Liver (tissue), 9 donors: ENCODE measurements around the gene ELAC2. TPM values are rescaled to one million over a fixed set of nuclear protein-coding genes. Genes with fewer than 3 reads are reported as not detected.

Experiments used
- DNase-seq: peaks from one replicate; pipeline ENCODE4 v3.0.0-alpha.2; 2017; ENCODE audit warnings: low spot score
- H3K27ac ChIP-seq, 2 donors: one replicate each; pipeline ENCODE4 v1.7.0; 2013; ENCODE audit warnings: inconsistent platforms in 2 of 2, low read length in 2 of 2, control low read depth in 1 of 2, low read depth in 1 of 2, mild to moderate bottlenecking in 1 of 2
- H3K27me3 ChIP-seq, 4 donors: one replicate each; pipeline versions ENCODE4 v1.6.1 to v1.7.0; 2013; ENCODE audit warnings: low read length in 3 of 4, inconsistent platforms in 1 of 4, mild to moderate bottlenecking in 1 of 4, moderate library complexity in 1 of 4; ENCODE audit not compliant: control insufficient read depth in 4 of 4, insufficient read depth in 4 of 4
- H3K36me3 ChIP-seq, 4 donors: one replicate each; pipeline versions ENCODE4 v1.6.1 to v1.7.0; 2013; ENCODE audit warnings: low read length in 3 of 4, mild to moderate bottlenecking in 3 of 4, low read depth in 1 of 4, moderate library complexity in 1 of 4; ENCODE audit not compliant: control insufficient read depth in 4 of 4, insufficient read depth in 3 of 4
- H3K4me1 ChIP-seq, 4 donors: one replicate each; pipeline versions ENCODE4 v1.6.1 to v1.7.0; 2013; ENCODE audit warnings: low read length in 3 of 4, mild to moderate bottlenecking in 3 of 4, moderate library complexity in 1 of 4; ENCODE audit not compliant: control insufficient read depth in 4 of 4, insufficient read depth in 4 of 4
- H3K4me3 ChIP-seq, 3 donors: one replicate each; pipeline versions ENCODE4 v1.6.1 to v1.7.0; 2013; ENCODE audit warnings: low read length in 3 of 3, control low read depth in 1 of 3, low read depth in 1 of 3, mild to moderate bottlenecking in 1 of 3
- H3K9ac ChIP-seq, 2 donors: one replicate each; pipeline ENCODE4 v1.7.0; 2013; ENCODE audit warnings: low read length in 2 of 2, mild to moderate bottlenecking in 2 of 2, moderate library complexity in 2 of 2, control low read depth in 1 of 2, low read depth in 1 of 2
- H3K9me3 ChIP-seq, 4 donors: one replicate each; pipeline versions ENCODE4 v1.6.1 to v1.7.0; 2013; ENCODE audit warnings: low read length in 3 of 4; ENCODE audit not compliant: control insufficient read depth in 4 of 4
- EGR1 ChIP-seq, 2 donors: IDR thresholded peaks; 2 replicates each; pipeline ENCODE4 v1.6.1; 2016 to 2018; ENCODE audit warnings: antibody characterized with exemption in 2 of 2, low read depth in 2 of 2
- FOXA1 ChIP-seq: IDR thresholded peaks from 2 replicates; pipeline ENCODE4 v1.6.1; 2016; ENCODE audit warnings: antibody characterized with exemption
- FOXA2 ChIP-seq: IDR thresholded peaks from 2 replicates; pipeline ENCODE4 v1.6.1; 2016; ENCODE audit warnings: antibody characterized with exemption
- GABPA ChIP-seq, 2 donors: IDR thresholded peaks in 1 of 2; conservative IDR thresholded peaks in 1 of 2; 2 replicates each; pipeline ENCODE4 v1.6.1; 2016; ENCODE audit warnings: antibody characterized with exemption in 2 of 2, mild to moderate bottlenecking in 1 of 2, moderate library complexity in 1 of 2
- HNF4A ChIP-seq, 2 donors: conservative IDR thresholded peaks; 2 replicates each; pipeline ENCODE4 v1.6.1; 2016; ENCODE audit warnings: antibody characterized with exemption in 2 of 2, mild to moderate bottlenecking in 2 of 2
- HNF4G ChIP-seq: IDR thresholded peaks from 2 replicates; pipeline ENCODE4 v1.6.1; 2016; ENCODE audit warnings: antibody characterized with exemption
- JUND ChIP-seq, 2 donors: IDR thresholded peaks; 2 replicates each; pipeline ENCODE4 v1.6.1; 2016; ENCODE audit warnings: antibody characterized with exemption in 2 of 2
- NR2F2 ChIP-seq: IDR thresholded peaks from 2 replicates; pipeline ENCODE4 v1.6.1; 2016; ENCODE audit warnings: antibody characterized with exemption
- RXRA ChIP-seq, 2 donors: IDR thresholded peaks; 2 replicates each; pipeline ENCODE4 v1.6.1; 2017 to 2018; ENCODE audit warnings: antibody characterized with exemption in 2 of 2, mild to moderate bottlenecking in 1 of 2
- SP1 ChIP-seq: IDR thresholded peaks from 2 replicates; pipeline ENCODE4 v1.6.1; 2018; ENCODE audit warnings: antibody characterized with exemption, mild to moderate bottlenecking
- TAF1 ChIP-seq: conservative IDR thresholded peaks from 2 replicates; pipeline ENCODE4 v1.6.1; 2016; ENCODE audit warnings: antibody characterized with exemption, mild to moderate bottlenecking
- YY1 ChIP-seq: IDR thresholded peaks from 2 replicates; pipeline ENCODE4 v1.6.1; 2016; ENCODE audit warnings: antibody characterized with exemption, mild to moderate bottlenecking
- WGBS: extraction: QIAGEN DNeasy Blood & Tissue Kit; methylation state at CpG from one replicate; pipeline ENCODE4 v1.1.7; 2013; 5-methylcytosine and 5-hydroxymethylcytosine counted together
- polyA plus RNA-seq, 2 donors: library from polyadenylated mRNA; stranded (reverse) in 1 of 2; unstranded in 1 of 2; fragments of 200-250 nt in 1 of 2; fragments of >200 nt in 1 of 2; fragmentation: Nextera tagmentation in 1 of 2; extraction: Ambion mirVana in 1 of 2; gene quantifications; one replicate each; pipeline versions ENCODE4 v1.2.1 to v1.2.3, GENCODE V29; 2013 to 2015
- total RNA-seq, 2 donors: library from RNA; depleted of rRNA; stranded (reverse); fragments of >200 nt; gene quantifications; one replicate each; pipeline ENCODE4 v1.2.3, GENCODE V29; 2014
- TF ChIP-seq, protein P1 (sequence below): IDR thresholded peaks from 2 replicates; pipeline ENCODE4 v1.6.1; 2016; ENCODE audit warnings: antibody characterized with exemption
- TF ChIP-seq, protein P2 (sequence below): IDR thresholded peaks from 2 replicates; pipeline ENCODE4 v1.6.1; 2016; ENCODE audit warnings: antibody characterized with exemption
- TF ChIP-seq, protein P3 (sequence below): IDR thresholded peaks from 2 replicates; pipeline ENCODE4 v1.6.1; 2016; ENCODE audit warnings: antibody characterized with exemption, mild to moderate bottlenecking
- TF ChIP-seq, protein P4 (sequence below): IDR thresholded peaks from 2 replicates; pipeline ENCODE4 v1.6.1; 2016; ENCODE audit warnings: antibody characterized with exemption
- donor health status: healthy.
- donor health status: healthy.
- donor health status: healthy.
- donor health status: healthy.
- donor health status: healthy.

Gene ELAC2, protein sequence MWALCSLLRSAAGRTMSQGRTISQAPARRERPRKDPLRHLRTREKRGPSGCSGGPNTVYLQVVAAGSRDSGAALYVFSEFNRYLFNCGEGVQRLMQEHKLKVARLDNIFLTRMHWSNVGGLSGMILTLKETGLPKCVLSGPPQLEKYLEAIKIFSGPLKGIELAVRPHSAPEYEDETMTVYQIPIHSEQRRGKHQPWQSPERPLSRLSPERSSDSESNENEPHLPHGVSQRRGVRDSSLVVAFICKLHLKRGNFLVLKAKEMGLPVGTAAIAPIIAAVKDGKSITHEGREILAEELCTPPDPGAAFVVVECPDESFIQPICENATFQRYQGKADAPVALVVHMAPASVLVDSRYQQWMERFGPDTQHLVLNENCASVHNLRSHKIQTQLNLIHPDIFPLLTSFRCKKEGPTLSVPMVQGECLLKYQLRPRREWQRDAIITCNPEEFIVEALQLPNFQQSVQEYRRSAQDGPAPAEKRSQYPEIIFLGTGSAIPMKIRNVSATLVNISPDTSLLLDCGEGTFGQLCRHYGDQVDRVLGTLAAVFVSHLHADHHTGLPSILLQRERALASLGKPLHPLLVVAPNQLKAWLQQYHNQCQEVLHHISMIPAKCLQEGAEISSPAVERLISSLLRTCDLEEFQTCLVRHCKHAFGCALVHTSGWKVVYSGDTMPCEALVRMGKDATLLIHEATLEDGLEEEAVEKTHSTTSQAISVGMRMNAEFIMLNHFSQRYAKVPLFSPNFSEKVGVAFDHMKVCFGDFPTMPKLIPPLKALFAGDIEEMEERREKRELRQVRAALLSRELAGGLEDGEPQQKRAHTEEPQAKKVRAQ
- total RNA-seq (10 to 100 TPM; 33.3 to 54.1 TPM), polyA plus RNA-seq (10 to 100 TPM; 26.5 to 39.0 TPM)

DNA sequence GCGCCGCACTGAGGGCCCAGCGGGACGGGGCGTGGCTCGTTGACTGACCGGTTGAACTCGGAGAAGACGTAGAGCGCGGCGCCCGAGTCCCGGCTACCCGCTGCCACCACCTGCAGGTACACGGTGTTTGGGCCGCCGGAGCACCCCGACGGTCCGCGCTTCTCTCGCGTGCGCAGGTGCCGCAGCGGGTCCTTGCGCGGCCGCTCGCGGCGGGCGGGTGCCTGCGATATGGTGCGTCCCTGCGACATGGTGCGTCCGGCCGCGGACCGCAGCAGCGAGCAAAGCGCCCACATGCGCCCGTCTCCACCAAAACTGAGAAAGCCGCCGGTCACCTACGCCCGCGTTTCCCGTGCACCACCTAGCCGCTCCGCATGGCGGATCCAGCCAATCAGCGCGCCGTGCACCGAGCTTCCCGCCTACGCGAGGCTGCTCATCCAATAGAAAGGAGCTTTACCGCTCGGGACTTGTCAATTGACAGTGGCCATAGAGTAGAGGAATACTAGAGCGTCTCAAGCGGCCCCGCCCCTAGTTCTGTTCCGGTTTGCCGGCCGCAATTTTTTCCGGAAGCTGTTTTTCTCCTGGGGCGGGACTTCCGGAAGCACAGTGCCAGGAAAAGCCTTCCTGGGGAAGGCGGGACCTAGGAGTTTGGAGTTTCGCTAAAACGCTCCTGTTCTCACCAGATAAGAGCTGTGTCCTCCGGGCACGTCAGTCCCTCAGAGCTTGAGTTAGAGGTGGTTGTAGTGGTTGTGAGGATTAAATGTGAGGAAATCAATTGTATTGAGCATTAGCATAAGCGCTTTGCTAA, at the start of gene ELAC2:
TSS of gene ELAC2 (minus strand) at position 373 of the 805 bp plus-strand sequence. CDS start at position 293, 80 bp downstream.
- WGBS, result under 1% methylated on average over 79 of the region's 79 CpGs
- peak within 1 kb of the TSS; percentile 79 to 98 (median 94) for H3K4me3 ChIP-seq
- TF ChIP-seq SP1 (peak; percentile 92), FOXA2 (no peak), TAF1 (peak; percentile 95), YY1 (peak; percentile 89), HNF4G (no peak), FOXA1 (no peak), RXRA (IDR thresholded peaks at IDR 0.05) (peak; percentile 21 to 23), HNF4A (conservative IDR thresholded peaks at IDR 0.05) (peak; percentile 8 to 35), GABPA (IDR thresholded peaks at IDR 0.05 in 1 of 2, conservative IDR thresholded peaks at IDR 0.05 in 1 of 2) (peak; percentile 99), JUND (IDR thresholded peaks at IDR 0.05) (peak; percentile 49 to 55), NR2F2 (peak; percentile 63), EGR1 (IDR thresholded peaks at IDR 0.05; ENCODE audit: low read depth in 2 of 2) (peak; percentile 99)
- TF ChIP-seq, protein P1, sequence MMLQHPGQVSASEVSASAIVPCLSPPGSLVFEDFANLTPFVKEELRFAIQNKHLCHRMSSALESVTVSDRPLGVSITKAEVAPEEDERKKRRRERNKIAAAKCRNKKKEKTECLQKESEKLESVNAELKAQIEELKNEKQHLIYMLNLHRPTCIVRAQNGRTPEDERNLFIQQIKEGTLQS, result no peak
- TF ChIP-seq, protein P2, sequence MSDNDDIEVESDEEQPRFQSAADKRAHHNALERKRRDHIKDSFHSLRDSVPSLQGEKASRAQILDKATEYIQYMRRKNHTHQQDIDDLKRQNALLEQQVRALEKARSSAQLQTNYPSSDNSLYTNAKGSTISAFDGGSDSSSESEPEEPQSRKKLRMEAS, result peak; percentile 70
- TF ChIP-seq, protein P3, sequence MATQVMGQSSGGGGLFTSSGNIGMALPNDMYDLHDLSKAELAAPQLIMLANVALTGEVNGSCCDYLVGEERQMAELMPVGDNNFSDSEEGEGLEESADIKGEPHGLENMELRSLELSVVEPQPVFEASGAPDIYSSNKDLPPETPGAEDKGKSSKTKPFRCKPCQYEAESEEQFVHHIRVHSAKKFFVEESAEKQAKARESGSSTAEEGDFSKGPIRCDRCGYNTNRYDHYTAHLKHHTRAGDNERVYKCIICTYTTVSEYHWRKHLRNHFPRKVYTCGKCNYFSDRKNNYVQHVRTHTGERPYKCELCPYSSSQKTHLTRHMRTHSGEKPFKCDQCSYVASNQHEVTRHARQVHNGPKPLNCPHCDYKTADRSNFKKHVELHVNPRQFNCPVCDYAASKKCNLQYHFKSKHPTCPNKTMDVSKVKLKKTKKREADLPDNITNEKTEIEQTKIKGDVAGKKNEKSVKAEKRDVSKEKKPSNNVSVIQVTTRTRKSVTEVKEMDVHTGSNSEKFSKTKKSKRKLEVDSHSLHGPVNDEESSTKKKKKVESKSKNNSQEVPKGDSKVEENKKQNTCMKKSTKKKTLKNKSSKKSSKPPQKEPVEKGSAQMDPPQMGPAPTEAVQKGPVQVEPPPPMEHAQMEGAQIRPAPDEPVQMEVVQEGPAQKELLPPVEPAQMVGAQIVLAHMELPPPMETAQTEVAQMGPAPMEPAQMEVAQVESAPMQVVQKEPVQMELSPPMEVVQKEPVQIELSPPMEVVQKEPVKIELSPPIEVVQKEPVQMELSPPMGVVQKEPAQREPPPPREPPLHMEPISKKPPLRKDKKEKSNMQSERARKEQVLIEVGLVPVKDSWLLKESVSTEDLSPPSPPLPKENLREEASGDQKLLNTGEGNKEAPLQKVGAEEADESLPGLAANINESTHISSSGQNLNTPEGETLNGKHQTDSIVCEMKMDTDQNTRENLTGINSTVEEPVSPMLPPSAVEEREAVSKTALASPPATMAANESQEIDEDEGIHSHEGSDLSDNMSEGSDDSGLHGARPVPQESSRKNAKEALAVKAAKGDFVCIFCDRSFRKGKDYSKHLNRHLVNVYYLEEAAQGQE, result peak; percentile 54
- TF ChIP-seq, protein P4, sequence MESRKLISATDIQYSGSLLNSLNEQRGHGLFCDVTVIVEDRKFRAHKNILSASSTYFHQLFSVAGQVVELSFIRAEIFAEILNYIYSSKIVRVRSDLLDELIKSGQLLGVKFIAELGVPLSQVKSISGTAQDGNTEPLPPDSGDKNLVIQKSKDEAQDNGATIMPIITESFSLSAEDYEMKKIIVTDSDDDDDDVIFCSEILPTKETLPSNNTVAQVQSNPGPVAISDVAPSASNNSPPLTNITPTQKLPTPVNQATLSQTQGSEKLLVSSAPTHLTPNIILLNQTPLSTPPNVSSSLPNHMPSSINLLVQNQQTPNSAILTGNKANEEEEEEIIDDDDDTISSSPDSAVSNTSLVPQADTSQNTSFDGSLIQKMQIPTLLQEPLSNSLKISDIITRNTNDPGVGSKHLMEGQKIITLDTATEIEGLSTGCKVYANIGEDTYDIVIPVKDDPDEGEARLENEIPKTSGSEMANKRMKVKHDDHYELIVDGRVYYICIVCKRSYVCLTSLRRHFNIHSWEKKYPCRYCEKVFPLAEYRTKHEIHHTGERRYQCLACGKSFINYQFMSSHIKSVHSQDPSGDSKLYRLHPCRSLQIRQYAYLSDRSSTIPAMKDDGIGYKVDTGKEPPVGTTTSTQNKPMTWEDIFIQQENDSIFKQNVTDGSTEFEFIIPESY, result no peak
- peak within 1 kb of the TSS; percentile 68 to 84 for H3K27ac ChIP-seq
- peaks cover 9 to 29% (median 20%) of the 10 kb centered on the region in 4 donors for H3K36me3 ChIP-seq
- peaks cover 0 to 15% (median 9%) of the 10 kb centered on the region in 4 donors for H3K4me1 ChIP-seq
- peak; percentile 96 for DNase-seq
- H3K9me3 ChIP-seq, result no peaks in the 10 kb centered on the region
- peak within 1 kb of the TSS; percentile 45 to 93 for H3K9ac ChIP-seq
- no peaks in the 10 kb centered on the region for H3K27me3 ChIP-seq
